SKM-1 (cell line): ENCODE results near the gene MROH2A.
A peak's percentile ranks its signal among the peaks of the same experiment; 100 is the strongest.

ENCODE experiments used
- DNase-seq: peaks from one replicate; lab custom pipeline; 2025; ENCODE audit not compliant: unreplicated experiment; lab: John Stamatoyannopoulos, UW

The MROH2A gene

GRCh38 chr2:233817995-233818638, 40.0 kb downstream of the MROH2A start:
- no peak for DNase-seq

DNA sequence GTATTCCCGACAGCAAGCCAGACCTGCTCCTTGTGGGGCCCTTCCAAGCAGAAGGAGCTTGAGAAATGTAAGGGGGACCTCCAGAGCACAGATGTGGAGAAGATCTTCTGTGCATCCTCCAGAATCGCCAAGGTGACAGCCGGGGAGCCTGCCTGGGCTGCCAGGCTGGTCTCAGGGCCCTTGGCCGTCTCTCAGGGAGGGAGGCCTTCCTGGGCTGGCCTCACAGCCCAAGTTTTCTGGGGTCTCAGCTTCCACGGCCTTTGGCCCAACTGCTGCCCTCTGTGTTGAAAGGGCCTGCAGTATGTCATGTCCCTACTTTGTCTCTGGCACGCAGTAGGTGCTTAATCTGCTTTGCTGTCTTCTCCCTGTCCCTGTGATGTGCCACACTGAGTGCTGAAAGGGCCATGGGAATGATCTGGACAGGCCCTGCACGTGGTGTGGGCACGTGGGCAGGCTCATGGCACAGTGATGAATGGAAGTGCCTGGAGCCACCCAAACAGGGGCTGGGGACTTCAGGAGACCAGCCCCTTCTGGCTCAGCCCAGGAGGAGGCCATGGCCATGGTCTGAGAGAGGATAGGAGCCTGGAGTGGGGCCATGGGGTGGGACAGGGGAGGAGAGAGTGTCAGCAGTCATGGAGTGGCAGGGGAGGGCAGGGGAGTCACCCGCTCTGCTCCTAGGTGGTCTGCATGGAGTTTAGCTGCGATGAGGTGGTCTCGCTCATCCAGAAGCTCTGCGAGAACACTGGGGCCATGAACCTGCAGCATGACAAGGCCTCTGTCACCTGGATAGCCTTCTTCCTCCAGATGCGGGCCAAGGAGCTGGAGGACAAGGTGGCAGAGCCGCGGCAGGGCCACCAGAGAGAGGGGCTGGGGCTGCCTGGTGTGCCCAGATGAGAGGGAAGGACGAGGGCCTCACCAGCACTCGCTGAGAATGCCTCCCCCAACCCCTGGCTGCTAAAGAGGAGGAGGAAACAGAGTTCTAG, 40.8 kb downstream of the MROH2A start:
- DNase-seq = no peak

- DNase-seq = no peak
Measured at GRCh38 chr2:233819884-233820773, 42.0 kb downstream of the MROH2A start.

- no peak for DNase-seq
Measured at GRCh38 chr2:233820774-233821105, 42.6 kb downstream of the MROH2A start.

DNA sequence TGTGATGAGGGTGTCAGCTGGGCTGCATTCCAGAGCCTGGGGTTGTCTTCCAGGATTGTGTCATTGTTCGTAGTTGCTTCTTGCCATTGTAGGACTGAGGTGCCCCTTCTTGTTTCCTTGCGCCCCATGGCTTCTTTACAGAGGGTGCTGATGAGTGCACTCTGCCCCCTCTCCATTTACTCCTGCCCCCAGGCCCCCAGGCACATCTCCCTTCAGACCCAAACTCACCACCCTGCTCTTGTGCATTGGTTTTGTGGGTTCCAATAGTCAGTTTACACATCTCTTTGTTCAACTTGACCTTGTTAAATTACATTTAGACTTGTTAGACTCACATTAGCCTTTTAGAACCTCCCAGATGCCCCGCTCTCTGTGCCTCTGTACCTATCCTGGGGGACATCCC, 43.1 kb downstream of the MROH2A start:
- DNase-seq = no peak

GRCh38 chr2:233821709-233822100, 43.6 kb downstream of the MROH2A start:
- DNase-seq = no peak

- no peak for DNase-seq
Measured at GRCh38 chr2:233822101-233822771, 44.1 kb downstream of the MROH2A start.

GRCh38 chr2:233822781-233823730, 44.9 kb downstream of the MROH2A start:
- DNase-seq = peak; percentile 5

- no peak for DNase-seq
Measured at GRCh38 chr2:233823731-233824121, 45.6 kb downstream of the MROH2A start.

- DNase-seq = no peak
Measured at GRCh38 chr2:233824373-233824772, 46.2 kb downstream of the MROH2A start.

DNA sequence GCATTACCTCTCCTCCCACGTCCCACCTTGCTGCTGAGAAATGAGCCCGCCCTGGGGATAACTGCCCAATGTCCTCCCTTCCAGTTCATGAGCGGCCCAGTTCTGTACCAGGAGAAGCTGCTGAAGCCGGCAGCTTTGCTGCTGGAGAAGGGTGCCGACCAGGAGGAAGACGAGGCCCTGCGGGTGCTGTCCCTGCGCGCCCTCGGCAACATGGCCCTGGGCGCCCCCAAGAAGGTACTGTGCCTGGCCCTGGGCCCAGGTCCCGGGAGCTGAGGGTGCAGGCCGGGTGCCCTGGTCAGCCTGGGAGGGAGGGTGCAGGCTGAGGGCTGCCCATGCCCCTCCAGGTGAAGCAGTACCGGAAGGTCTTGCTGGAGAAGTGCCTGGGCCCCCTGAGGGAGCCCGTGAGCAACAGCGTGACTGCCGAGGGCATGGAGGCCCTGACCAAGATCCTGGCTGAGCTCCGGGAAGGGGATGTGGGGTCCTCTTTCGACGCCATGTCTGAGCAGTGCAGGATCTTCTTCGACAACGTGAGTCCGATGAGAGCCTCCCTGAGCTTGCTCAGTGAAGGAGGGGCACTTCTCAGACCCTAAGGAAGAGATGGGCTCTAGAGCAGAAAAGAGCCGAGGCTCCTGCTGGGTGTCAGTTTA, 50.5 kb downstream of the MROH2A start:
- no peak for DNase-seq

GRCh38 chr2:233829193-233830110, 51.3 kb downstream of the MROH2A start:
- no peak for DNase-seq

GRCh38 chr2:233830111-233830802, 52.1 kb downstream of the MROH2A start:
- DNase-seq = no peak

DNA sequence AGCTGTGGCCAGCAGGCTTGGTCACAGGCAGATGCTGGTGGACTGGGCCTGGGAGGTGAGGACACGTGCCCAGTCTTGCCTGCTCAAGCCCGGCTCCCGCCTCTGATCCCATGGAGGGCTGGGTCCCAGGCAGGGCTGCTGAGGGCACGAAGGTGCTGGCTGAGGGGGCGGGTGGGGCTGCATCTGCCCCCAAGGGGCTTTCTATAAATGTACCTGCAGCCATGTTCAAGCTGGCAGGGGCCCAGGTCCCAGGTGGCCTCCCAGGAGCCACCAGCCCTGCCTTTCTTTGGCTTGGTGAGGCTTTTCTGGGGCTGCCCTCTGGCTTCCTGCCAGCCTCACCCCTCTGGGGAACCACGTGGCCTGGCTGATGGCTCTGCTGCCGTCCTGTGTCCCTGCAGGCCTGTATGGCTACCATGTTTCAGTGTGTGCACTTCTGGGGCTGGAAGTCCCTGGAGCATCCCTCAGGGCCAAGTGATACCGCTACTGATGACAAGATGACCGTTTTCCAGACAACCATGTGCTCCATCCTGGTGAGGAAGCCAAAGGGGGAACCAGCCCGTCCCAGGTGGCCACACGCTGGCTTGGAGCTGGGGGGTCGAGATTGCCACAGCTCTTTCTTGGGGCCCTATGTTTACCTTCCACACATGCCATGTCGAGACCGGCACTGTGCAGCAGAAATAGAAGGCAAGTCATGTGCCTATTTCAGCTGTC, 53.0 kb downstream of the MROH2A start:
- DNase-seq = no peak

GRCh38 chr2:233831861-233832260, 53.7 kb downstream of the MROH2A start:
- DNase-seq = no peak

DNA sequence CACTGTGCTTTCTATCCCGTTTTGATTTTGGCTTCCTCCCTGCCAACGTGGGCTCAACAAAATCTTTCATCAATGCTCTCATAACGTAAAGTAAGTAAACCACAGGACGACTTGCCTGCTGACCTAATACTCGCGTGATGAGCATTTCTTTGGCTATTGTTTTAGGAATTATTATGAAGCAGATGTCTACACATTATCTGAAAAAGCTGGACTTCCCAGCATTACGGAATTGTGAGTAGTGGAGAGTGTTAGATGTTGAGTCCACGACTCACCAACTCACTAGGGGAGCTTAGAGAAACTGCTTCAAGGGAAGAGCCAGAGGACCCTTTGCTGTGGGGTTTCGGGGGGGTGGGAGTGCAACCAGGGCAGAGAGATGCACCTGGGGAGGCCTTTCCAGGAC, 54.3 kb downstream of the MROH2A start:
- no peak for DNase-seq

- DNase-seq = no peak
Measured at GRCh38 chr2:233832869-233833311, 54.8 kb downstream of the MROH2A start.
